Keratinocyte (primary cell): ENCODE results near the gene ATP8B1. TPM values are rescaled to one million over a fixed set of nuclear protein-coding genes. Genes with fewer than 3 reads are reported as not detected.

Experiments used
- DNase-seq: peaks from one replicate; pipeline ENCODE4 v3.0.0-alpha.2; 2011; ENCODE audit warnings: low read depth, missing footprints, low spot score
- FAIRE-seq: peaks from 2 replicates; lab custom pipeline; 2011; peaks lifted over from hg19 to GRCh38; lab: Jason Lieb, UNC
- H2AFZ ChIP-seq: 2 replicates; pipeline ENCODE4 v1.6.0; 2012; ENCODE audit warnings: low read length, control low read depth, inconsistent platforms; ENCODE audit not compliant: control insufficient read depth
- H3K27ac ChIP-seq: 2 replicates; pipeline ENCODE4 v1.5.1; 2011; ENCODE audit warnings: low read length; ENCODE audit not compliant: control insufficient read depth, insufficient read depth
- H3K27me3 ChIP-seq: 3 replicates; pipeline ENCODE4 v1.6.0; 2011; ENCODE audit warnings: low read length; ENCODE audit not compliant: control insufficient read depth, insufficient read depth; ENCODE audit errors: extremely low read depth
- H3K36me3 ChIP-seq, 2 experiments: 2 replicates in 1 of 2; 3 replicates in 1 of 2; pipeline ENCODE4 v1.5.1; 2011; ENCODE audit warnings: low read length in 2 of 2, mild to moderate bottlenecking in 1 of 2; ENCODE audit not compliant: control insufficient read depth in 2 of 2, insufficient read depth in 2 of 2; ENCODE audit errors: extremely low read depth in 1 of 2
- H3K4me1 ChIP-seq: 3 replicates; pipeline ENCODE4 v1.5.1; 2011; ENCODE audit warnings: low read length; ENCODE audit not compliant: control insufficient read depth, insufficient read depth; ENCODE audit errors: extremely low read depth
- H3K4me2 ChIP-seq: 3 replicates; pipeline ENCODE4 v1.6.0; 2011; ENCODE audit warnings: low read depth, low read length; ENCODE audit not compliant: control insufficient read depth, insufficient read depth; ENCODE audit errors: extremely low read depth
- H3K4me3 ChIP-seq, 3 experiments: fragments of 200-600 bp in 1 of 3; sonication (generic) in 1 of 3; 2 replicates in 2 of 3; 3 replicates in 1 of 3; pipeline ENCODE4 v1.5.1; 2011 to 2016; ENCODE audit warnings: low read length in 3 of 3, mild to moderate bottlenecking in 3 of 3, control low read depth in 2 of 3, inconsistent platforms in 1 of 3, low read depth in 1 of 3, mixed read lengths in 1 of 3, mixed run types in 1 of 3, moderate library complexity in 1 of 3; ENCODE audit not compliant: control insufficient read depth in 2 of 3, insufficient read depth in 2 of 3; ENCODE audit errors: extremely low read depth in 1 of 3
- H3K79me2 ChIP-seq: 2 replicates; pipeline ENCODE4 v1.6.0; 2012; ENCODE audit warnings: low read length; ENCODE audit not compliant: control insufficient read depth, insufficient read depth
- H3K9ac ChIP-seq: 3 replicates; pipeline ENCODE4 v1.6.0; 2011; ENCODE audit warnings: low read length; ENCODE audit not compliant: control insufficient read depth, insufficient read depth; ENCODE audit errors: extremely low read depth
- H3K9me1 ChIP-seq: 3 replicates; pipeline ENCODE4 v1.6.0; 2011; ENCODE audit warnings: low read length; ENCODE audit not compliant: control insufficient read depth, insufficient read depth; ENCODE audit errors: extremely low read depth
- H3K9me3 ChIP-seq: 2 replicates; pipeline ENCODE4 v1.5.1; 2012; ENCODE audit warnings: low read depth, low read length; ENCODE audit not compliant: control insufficient read depth
- H4K20me1 ChIP-seq: 3 replicates; pipeline ENCODE4 v1.6.0; 2011; ENCODE audit warnings: low read length; ENCODE audit not compliant: control insufficient read depth, insufficient read depth; ENCODE audit errors: extremely low read depth
- EZH2 ChIP-seq: IDR thresholded peaks from one replicate; pipeline ENCODE4 v1.6.1; 2012; ENCODE audit warnings: inconsistent platforms, mild to moderate bottlenecking, low read length, moderate library complexity
- dilution Hi-C: fragments of 300-500 bp; cut with MboI; formaldehyde crosslinking; loops from one replicate; pipeline ENCODE4 v1.7.0; 2020; ENCODE audit warnings: low sequenced_read_pairs; ENCODE audit not compliant: extremely low pct_ligation_motif_present
- polyA plus RNA-seq, 5 experiments: library from polyadenylated mRNA; depleted of rRNA in 3 of 5; stranded (reverse) in 3 of 5; stranded (forward) in 1 of 5; unstranded in 1 of 5; fragments of >200 nt; gene quantifications; 1 replicate in 1 of 5; 2 replicates in 3 of 5; 3 replicates in 1 of 5; pipeline versions ENCODE4 v1.2.1 to v1.2.3, GENCODE V29; 2011 to 2012; ENCODE audit warnings: missing spikeins in 2 of 5, low read depth in 1 of 5, low replicate concordance in 1 of 5
- TF ChIP-seq, protein P1 (sequence below), 3 experiments: IDR thresholded peaks in 1 of 3; conservative IDR thresholded peaks in 1 of 3; optimal IDR thresholded peaks in 1 of 3; 2 replicates in 2 of 3; 3 replicates in 1 of 3; pipeline versions ENCODE3 to v1.5.1; 2011; ENCODE audit warnings: low read length in 3 of 3, mild to moderate bottlenecking in 3 of 3, moderate library complexity in 2 of 3, control low read depth in 1 of 3, inconsistent platforms in 1 of 3; ENCODE audit not compliant: insufficient read depth in 2 of 3; ENCODE audit errors: extremely low read depth in 1 of 3

ATP8B1 gene
- polyA plus RNA-seq, 1 donor (not counting 4 experiments of a cell fraction or from before 2014, with no cell fraction given) = 20.4 TPM

DNA sequence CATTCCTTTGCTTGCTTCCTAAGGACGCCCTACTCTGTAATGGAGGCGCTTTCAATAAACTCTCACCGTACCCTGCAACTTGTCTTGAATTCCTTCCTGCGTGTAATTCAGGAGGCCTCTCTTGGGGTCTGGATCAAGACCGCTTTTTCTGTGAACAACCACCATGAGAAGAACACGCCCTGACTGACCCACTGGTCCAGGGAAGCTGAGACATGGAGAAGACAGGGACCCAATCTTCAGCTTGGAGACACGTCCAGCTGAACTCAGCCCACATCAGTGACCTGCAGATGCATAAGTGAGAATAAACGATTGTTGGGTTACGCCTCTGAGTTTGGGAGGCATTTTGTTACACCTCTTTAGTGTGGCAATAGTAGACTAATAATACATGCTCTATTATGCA is 173.7 kb downstream of the ATP8B1 start:
- FAIRE-seq (no peak), DNase-seq (no peak)
- no peaks in the 10 kb centered on the region for H3K79me2 ChIP-seq
- no peaks in the 10 kb centered on the region for H3K27me3 ChIP-seq
- no peaks in the 10 kb centered on the region for H3K9me1 ChIP-seq
- peak overlapping the region in 1 of 3 experiments; percentile 85 for H3K4me3 ChIP-seq
- H3K27ac ChIP-seq = no peak overlapping the region
- dilution Hi-C loops = no loop called here
- peak overlapping the region; percentile 98 for H2AFZ ChIP-seq
- TF ChIP-seq, protein P1, sequence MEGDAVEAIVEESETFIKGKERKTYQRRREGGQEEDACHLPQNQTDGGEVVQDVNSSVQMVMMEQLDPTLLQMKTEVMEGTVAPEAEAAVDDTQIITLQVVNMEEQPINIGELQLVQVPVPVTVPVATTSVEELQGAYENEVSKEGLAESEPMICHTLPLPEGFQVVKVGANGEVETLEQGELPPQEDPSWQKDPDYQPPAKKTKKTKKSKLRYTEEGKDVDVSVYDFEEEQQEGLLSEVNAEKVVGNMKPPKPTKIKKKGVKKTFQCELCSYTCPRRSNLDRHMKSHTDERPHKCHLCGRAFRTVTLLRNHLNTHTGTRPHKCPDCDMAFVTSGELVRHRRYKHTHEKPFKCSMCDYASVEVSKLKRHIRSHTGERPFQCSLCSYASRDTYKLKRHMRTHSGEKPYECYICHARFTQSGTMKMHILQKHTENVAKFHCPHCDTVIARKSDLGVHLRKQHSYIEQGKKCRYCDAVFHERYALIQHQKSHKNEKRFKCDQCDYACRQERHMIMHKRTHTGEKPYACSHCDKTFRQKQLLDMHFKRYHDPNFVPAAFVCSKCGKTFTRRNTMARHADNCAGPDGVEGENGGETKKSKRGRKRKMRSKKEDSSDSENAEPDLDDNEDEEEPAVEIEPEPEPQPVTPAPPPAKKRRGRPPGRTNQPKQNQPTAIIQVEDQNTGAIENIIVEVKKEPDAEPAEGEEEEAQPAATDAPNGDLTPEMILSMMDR (optimal IDR thresholded peaks at IDR 0.05 in 1 of 3, IDR thresholded peaks at IDR 0.05 in 1 of 3, conservative IDR thresholded peaks at IDR 0.05 in 1 of 3; ENCODE audit: extremely low read depth in 1 of 3, insufficient read depth in 2 of 3, low read length in 3 of 3) = no peak
- no peak for TF ChIP-seq EZH2
- H3K4me1 ChIP-seq = peaks cover 16% of the 10 kb centered on the region
- no peaks in the 10 kb centered on the region for H3K36me3 ChIP-seq
- H3K9ac ChIP-seq = peak overlapping the region; percentile 79
- peak overlapping the region; percentile 82 for H3K4me2 ChIP-seq
- no peaks in the 10 kb centered on the region for H3K9me3 ChIP-seq
- H4K20me1 ChIP-seq = no peaks in the 10 kb centered on the region

DNA sequence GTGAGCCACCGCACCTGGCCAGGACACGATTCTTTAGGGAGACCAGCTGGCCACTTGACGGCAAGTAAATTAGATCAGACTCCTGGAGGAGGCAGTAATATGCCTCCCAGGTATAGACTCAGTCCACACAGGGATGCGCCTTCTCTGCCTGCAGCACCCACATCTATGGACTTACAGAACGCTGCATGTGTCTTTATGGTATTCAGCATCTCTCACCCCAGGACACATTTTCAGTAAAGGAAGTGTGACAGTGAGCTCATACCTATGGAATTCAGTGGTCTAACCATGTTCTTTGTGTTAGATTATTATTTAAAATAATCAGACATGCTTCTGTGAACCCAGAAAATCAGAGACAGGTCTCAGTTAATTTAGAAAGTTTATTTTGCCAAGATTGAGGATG is 175.6 kb downstream of the ATP8B1 start:
- Histone ChIP-seq H3K79me2 (no peaks in the 10 kb centered on the region), H3K9me3 (no peaks in the 10 kb centered on the region), H3K27ac (no peak overlapping the region), H3K9me1 (no peaks in the 10 kb centered on the region), H3K4me3 (no peak overlapping the region), H3K4me2 (peak overlapping the region; percentile 12), H3K4me1 (peaks cover 16% of the 10 kb centered on the region), H3K9ac (no peak overlapping the region), H3K36me3 (no peaks in the 10 kb centered on the region), H2AFZ (no peak overlapping the region), H3K27me3 (no peaks in the 10 kb centered on the region), H4K20me1 (no peaks in the 10 kb centered on the region)
- FAIRE-seq (no peak), DNase-seq (no peak)
- TF ChIP-seq EZH2 = no peak
- TF ChIP-seq, protein P1 (optimal IDR thresholded peaks at IDR 0.05 in 1 of 3, IDR thresholded peaks at IDR 0.05 in 1 of 3, conservative IDR thresholded peaks at IDR 0.05 in 1 of 3; ENCODE audit: extremely low read depth in 1 of 3, insufficient read depth in 2 of 3, low read length in 3 of 3) = peak in 1 of 3 experiments; percentile 12
- dilution Hi-C loops = no loop called here
